GM23338 (cell line): ENCODE data around the gene DDTL. TPM values are rescaled to one million over a fixed set of nuclear protein-coding genes. Genes with fewer than 3 reads are reported as not detected.

ENCODE experiments used
- CREB1 ChIP-seq: fragments of 250-450 bp; sonication (Bioruptor Pico); IDR thresholded peaks from 2 replicates; pipeline ENCODE4 v1.5.0; 2020; ENCODE audit warnings: low read depth, mild to moderate bottlenecking, moderate library complexity
- EZH2 ChIP-seq: fragments of 200-600 bp; sonication (generic); IDR thresholded peaks from one replicate; pipeline ENCODE4 v1.8.0; 2017; ENCODE audit warnings: antibody characterized with exemption, mild to moderate bottlenecking, low read depth; ENCODE audit not compliant: unreplicated experiment
- ZNF114 ChIP-seq: fragments of 250-450 bp; sonication (Bioruptor Pico); IDR thresholded peaks from 2 replicates; pipeline ENCODE4 v1.5.0; 2020; ENCODE audit warnings: mild to moderate bottlenecking, moderate library complexity
- ZNF462 ChIP-seq: fragments of 250-450 bp; sonication (Bioruptor Pico); IDR thresholded peaks from 2 replicates; pipeline ENCODE4 v1.5.0; 2020; ENCODE audit warnings: mild to moderate bottlenecking, moderate library complexity
- polyA plus RNA-seq: library from polyadenylated mRNA; unstranded; fragments of >200 nt; fragmentation: Nextera tagmentation; extraction: Ambion mirVana; gene quantifications from 2 replicates; pipeline ENCODE4 v1.2.1, GENCODE V29; 2016
- total RNA-seq: library from RNA; depleted of rRNA; stranded (reverse); fragments of >200 nt; shearing (Covaris generic); gene quantifications from 2 replicates; pipeline ENCODE4 v1.2.3, GENCODE V29; 2014; rRNA removed

The DDTL gene
- total and polyA plus RNA-seq, 2 experiments from 2014 or later, result 2.1 to 3.7 TPM

DNA sequence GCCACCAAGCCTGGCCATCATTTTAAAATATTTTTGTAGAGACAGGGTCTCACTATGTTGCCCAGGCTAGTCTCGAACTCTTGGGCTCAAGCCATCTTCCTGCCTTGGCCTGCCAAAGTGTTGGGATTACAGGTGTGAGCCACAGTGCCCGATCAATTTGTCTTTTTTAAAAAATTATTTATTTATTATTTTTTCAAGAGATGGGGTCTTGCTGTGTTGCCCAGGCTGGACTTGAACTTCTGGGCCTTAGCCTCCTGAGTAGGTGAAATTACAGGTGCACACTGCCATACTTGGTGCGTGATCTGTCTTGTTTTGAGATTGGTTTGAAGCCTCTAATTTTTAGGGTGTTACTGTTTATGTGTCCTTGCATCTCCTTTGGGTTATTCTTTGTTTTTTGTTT is 54.6 kb downstream of the DDTL start (continued):
- no peak for TF ChIP-seq ZNF462 (CRISPR knock-in tag)
- no peak for TF ChIP-seq ZNF114
- no peak for TF ChIP-seq CREB1 (CRISPR knock-in tag)
- no peak for TF ChIP-seq EZH2

Other genes starting within 250 kb of the DDTL start
- 2.6 TPM in 2 replicates for gene ZNF70, start 215.8 kb upstream of the DDTL start, total RNA-seq
- 0.19 and 0.45 TPM in 2 replicates for gene ZNF70, start 215.8 kb upstream of the DDTL start, polyA plus RNA-seq
- not detected in 2 replicates for gene VPREB3, start 212.5 kb upstream of the DDTL start, total RNA-seq
- 1.1 and 2.1 TPM in 2 replicates for gene VPREB3, start 212.5 kb upstream of the DDTL start, polyA plus RNA-seq
- 3.6 and 5.7 TPM in 2 replicates for gene C22orf15, start 203.9 kb upstream of the DDTL start, total RNA-seq
- gene C22orf15, start 203.9 kb upstream of the DDTL start, polyA plus RNA-seq, result 9.3 and 10.1 TPM in 2 replicates
- gene CHCHD10, start 198.9 kb upstream of the DDTL start, total RNA-seq, result 1.2 and 11.4 TPM in 2 replicates
- gene CHCHD10, start 198.9 kb upstream of the DDTL start, polyA plus RNA-seq, result 101 and 113 TPM in 2 replicates
- gene MMP11, start 194.0 kb upstream of the DDTL start, total RNA-seq, result 12.1 and 17.4 TPM in 2 replicates
- 4.9 and 5.3 TPM in 2 replicates for gene MMP11, start 194.0 kb upstream of the DDTL start, polyA plus RNA-seq
- gene SMARCB1, start 179.9 kb upstream of the DDTL start, total RNA-seq, result 115 and 132 TPM in 2 replicates
- 113 and 114 TPM in 2 replicates for gene SMARCB1, start 179.9 kb upstream of the DDTL start, polyA plus RNA-seq
- gene DERL3, start 127.9 kb upstream of the DDTL start, total RNA-seq, result 10.6 and 13.6 TPM in 2 replicates
- 16.6 and 19.5 TPM in 2 replicates for gene DERL3, start 127.9 kb upstream of the DDTL start, polyA plus RNA-seq
- gene SLC2A11, start 109.0 kb upstream of the DDTL start, total RNA-seq, result 15.1 and 21.8 TPM in 2 replicates
- gene SLC2A11, start 109.0 kb upstream of the DDTL start, polyA plus RNA-seq, result 7.1 and 7.4 TPM in 2 replicates
- 800 and 881 TPM in 2 replicates for gene MIF, start 72.5 kb upstream of the DDTL start, total RNA-seq
- 5,205 and 5,707 TPM in 2 replicates for gene MIF, start 72.5 kb upstream of the DDTL start, polyA plus RNA-seq
- gene GSTT2B, start 5.7 kb upstream of the DDTL start, total RNA-seq, result 5.7 TPM in 2 replicates
- gene GSTT2B, start 5.7 kb upstream of the DDTL start, polyA plus RNA-seq, result 16.4 and 17.2 TPM in 2 replicates
- gene DDT, start 7.6 kb downstream of the DDTL start, total RNA-seq, result 124 and 150 TPM in 2 replicates
- 216 and 232 TPM in 2 replicates for gene DDT, start 7.6 kb downstream of the DDTL start, polyA plus RNA-seq
- not detected in 2 replicates for gene GSTT2, start 13.2 kb downstream of the DDTL start, total RNA-seq
- gene GSTT2, start 13.2 kb downstream of the DDTL start, polyA plus RNA-seq, result 0.44 and 1.3 TPM in 2 replicates
- gene GSTT4, start 38.6 kb downstream of the DDTL start, total RNA-seq, result not detected in 2 replicates
- gene GSTT4, start 38.6 kb downstream of the DDTL start, polyA plus RNA-seq, result not detected in 2 replicates
- 61.2 and 65.3 TPM in 2 replicates for gene CABIN1, start 44.4 kb downstream of the DDTL start, total RNA-seq
- gene CABIN1, start 44.4 kb downstream of the DDTL start, polyA plus RNA-seq, result 27.4 and 28.2 TPM in 2 replicates
- gene SUSD2, start 214.6 kb downstream of the DDTL start, total RNA-seq, result 2.1 and 2.2 TPM in 2 replicates
- gene SUSD2, start 214.6 kb downstream of the DDTL start, polyA plus RNA-seq, result 0.68 and 0.74 TPM in 2 replicates